ENCODE results near the gene MKNK2. TPM values are rescaled to one million over a fixed set of nuclear protein-coding genes. Genes with fewer than 3 reads are reported as not detected.

Gene MKNK2
- total and polyA plus RNA-seq, 2 of the 13 experiments (the other 11 are each of a cell fraction or from before 2014, with no cell fraction given), result 44.9 to 112 TPM

DNA sequence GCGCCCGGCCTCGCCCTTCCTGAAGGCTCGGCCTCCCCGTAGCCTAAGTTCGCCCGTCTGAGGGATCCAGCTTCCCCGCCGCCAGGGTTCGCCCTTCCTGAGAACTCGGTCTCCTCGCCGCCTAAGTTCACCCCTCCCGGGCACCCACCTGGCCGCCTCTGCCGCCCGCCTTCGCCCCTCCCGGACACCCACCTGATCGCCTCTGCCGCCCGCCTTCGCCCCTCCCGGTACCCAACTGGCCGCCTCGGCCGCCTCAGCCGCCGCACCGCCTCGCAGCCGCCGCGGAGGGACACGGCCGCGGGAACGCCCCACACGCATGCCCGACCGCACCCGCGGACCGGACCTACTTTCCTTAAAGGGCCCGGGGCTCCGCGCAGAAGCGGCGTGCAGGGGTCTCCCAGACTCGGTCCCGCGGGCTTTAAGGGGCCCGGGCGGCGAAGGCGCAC, 45.0 kb upstream of the MKNK2 start, which contains the start of gene MOB3A (continued):
- TF ChIP-seq, protein P1, sequence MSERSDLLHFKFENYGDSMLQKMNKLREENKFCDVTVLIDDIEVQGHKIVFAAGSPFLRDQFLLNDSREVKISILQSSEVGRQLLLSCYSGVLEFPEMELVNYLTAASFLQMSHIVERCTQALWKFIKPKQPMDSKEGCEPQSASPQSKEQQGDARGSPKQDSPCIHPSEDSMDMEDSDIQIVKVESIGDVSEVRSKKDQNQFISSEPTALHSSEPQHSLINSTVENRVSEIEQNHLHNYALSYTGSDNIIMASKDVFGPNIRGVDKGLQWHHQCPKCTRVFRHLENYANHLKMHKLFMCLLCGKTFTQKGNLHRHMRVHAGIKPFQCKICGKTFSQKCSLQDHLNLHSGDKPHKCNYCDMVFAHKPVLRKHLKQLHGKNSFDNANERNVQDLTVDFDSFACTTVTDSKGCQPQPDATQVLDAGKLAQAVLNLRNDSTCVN (CRISPR knock-in tag; IDR thresholded peaks at IDR 0.05; ENCODE audit: borderline replicate concordance), result no peak
- TF ChIP-seq SMAD9 (CRISPR knock-in tag; IDR thresholded peaks at IDR 0.05), result no peak
- TF ChIP-seq, protein P2, sequence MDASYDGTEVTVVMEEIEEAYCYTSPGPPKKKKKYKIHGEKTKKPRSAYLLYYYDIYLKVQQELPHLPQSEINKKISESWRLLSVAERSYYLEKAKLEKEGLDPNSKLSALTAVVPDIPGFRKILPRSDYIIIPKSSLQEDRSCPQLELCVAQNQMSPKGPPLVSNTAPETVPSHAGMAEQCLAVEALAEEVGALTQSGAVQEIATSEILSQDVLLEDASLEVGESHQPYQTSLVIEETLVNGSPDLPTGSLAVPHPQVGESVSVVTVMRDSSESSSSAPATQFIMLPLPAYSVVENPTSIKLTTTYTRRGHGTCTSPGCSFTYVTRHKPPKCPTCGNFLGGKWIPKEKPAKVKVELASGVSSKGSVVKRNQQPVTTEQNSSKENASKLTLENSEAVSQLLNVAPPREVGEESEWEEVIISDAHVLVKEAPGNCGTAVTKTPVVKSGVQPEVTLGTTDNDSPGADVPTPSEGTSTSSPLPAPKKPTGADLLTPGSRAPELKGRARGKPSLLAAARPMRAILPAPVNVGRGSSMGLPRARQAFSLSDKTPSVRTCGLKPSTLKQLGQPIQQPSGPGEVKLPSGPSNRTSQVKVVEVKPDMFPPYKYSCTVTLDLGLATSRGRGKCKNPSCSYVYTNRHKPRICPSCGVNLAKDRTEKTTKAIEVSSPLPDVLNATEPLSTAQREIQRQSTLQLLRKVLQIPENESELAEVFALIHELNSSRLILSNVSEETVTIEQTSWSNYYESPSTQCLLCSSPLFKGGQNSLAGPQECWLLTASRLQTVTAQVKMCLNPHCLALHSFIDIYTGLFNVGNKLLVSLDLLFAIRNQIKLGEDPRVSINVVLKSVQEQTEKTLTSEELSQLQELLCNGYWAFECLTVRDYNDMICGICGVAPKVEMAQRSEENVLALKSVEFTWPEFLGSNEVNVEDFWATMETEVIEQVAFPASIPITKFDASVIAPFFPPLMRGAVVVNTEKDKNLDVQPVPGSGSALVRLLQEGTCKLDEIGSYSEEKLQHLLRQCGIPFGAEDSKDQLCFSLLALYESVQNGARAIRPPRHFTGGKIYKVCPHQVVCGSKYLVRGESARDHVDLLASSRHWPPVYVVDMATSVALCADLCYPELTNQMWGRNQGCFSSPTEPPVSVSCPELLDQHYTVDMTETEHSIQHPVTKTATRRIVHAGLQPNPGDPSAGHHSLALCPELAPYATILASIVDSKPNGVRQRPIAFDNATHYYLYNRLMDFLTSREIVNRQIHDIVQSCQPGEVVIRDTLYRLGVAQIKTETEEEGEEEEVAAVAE (CRISPR knock-in tag; IDR thresholded peaks at IDR 0.05; ENCODE audit: borderline replicate concordance), result no peak; the same call in 1 of the 2 replicates
- no peak for TF ChIP-seq AHR (CRISPR knock-in tag; IDR thresholded peaks at IDR 0.05)
- no peak for TF ChIP-seq ZBTB1 (CRISPR knock-in tag; IDR thresholded peaks at IDR 0.05; ENCODE audit: borderline replicate concordance)
- TF ChIP-seq, protein P3, sequence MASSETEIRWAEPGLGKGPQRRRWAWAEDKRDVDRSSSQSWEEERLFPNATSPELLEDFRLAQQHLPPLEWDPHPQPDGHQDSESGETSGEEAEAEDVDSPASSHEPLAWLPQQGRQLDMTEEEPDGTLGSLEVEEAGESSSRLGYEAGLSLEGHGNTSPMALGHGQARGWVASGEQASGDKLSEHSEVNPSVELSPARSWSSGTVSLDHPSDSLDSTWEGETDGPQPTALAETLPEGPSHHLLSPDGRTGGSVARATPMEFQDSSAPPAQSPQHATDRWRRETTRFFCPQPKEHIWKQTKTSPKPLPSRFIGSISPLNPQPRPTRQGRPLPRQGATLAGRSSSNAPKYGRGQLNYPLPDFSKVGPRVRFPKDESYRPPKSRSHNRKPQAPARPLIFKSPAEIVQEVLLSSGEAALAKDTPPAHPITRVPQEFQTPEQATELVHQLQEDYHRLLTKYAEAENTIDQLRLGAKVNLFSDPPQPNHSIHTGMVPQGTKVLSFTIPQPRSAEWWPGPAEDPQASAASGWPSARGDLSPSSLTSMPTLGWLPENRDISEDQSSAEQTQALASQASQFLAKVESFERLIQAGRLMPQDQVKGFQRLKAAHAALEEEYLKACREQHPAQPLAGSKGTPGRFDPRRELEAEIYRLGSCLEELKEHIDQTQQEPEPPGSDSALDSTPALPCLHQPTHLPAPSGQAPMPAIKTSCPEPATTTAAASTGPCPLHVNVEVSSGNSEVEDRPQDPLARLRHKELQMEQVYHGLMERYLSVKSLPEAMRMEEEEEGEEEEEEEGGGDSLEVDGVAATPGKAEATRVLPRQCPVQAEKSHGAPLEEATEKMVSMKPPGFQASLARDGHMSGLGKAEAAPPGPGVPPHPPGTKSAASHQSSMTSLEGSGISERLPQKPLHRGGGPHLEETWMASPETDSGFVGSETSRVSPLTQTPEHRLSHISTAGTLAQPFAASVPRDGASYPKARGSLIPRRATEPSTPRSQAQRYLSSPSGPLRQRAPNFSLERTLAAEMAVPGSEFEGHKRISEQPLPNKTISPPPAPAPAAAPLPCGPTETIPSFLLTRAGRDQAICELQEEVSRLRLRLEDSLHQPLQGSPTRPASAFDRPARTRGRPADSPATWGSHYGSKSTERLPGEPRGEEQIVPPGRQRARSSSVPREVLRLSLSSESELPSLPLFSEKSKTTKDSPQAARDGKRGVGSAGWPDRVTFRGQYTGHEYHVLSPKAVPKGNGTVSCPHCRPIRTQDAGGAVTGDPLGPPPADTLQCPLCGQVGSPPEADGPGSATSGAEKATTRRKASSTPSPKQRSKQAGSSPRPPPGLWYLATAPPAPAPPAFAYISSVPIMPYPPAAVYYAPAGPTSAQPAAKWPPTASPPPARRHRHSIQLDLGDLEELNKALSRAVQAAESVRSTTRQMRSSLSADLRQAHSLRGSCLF (CRISPR knock-in tag; IDR thresholded peaks at IDR 0.05; ENCODE audit: borderline replicate concordance), result no peak
- TF ChIP-seq, protein P4, sequence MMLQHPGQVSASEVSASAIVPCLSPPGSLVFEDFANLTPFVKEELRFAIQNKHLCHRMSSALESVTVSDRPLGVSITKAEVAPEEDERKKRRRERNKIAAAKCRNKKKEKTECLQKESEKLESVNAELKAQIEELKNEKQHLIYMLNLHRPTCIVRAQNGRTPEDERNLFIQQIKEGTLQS (CRISPR knock-in tag; IDR thresholded peaks at IDR 0.05), result peak; percentile 31
- TF ChIP-seq, protein P5, sequence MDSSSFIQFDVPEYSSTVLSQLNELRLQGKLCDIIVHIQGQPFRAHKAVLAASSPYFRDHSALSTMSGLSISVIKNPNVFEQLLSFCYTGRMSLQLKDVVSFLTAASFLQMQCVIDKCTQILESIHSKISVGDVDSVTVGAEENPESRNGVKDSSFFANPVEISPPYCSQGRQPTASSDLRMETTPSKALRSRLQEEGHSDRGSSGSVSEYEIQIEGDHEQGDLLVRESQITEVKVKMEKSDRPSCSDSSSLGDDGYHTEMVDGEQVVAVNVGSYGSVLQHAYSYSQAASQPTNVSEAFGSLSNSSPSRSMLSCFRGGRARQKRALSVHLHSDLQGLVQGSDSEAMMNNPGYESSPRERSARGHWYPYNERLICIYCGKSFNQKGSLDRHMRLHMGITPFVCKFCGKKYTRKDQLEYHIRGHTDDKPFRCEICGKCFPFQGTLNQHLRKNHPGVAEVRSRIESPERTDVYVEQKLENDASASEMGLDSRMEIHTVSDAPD (CRISPR knock-in tag; IDR thresholded peaks at IDR 0.05), result peak; percentile 69; the same call in 1 of the 2 replicates
- no peak for TF ChIP-seq ZFYVE20 (CRISPR knock-in tag; IDR thresholded peaks at IDR 0.05; ENCODE audit: borderline replicate concordance, low read depth)
- 0 out of 2 replicates have a peak, but pooled peaks have one; percentile 34 for TF ChIP-seq RXRA (CRISPR knock-in tag; IDR thresholded peaks at IDR 0.05)
- peak; percentile 23; the same call in 1 of the 2 replicates for TF ChIP-seq KDM2A (CRISPR knock-in tag; IDR thresholded peaks at IDR 0.05; ENCODE audit: borderline replicate concordance, low read depth)
- no peak for TF ChIP-seq MAFG (CRISPR knock-in tag; IDR thresholded peaks at IDR 0.05)
- TF ChIP-seq ZNF326 (CRISPR knock-in tag; IDR thresholded peaks at IDR 0.05; ENCODE audit: borderline replicate concordance), result no peak
- no peak for TF ChIP-seq ZNF3 (CRISPR knock-in tag; IDR thresholded peaks at IDR 0.05)

Measured in HepG2 (cell line).